K562 (cell line): ENCODE data around the gene DOCK6. TPM values are rescaled to one million over a fixed set of nuclear protein-coding genes. Genes with fewer than 3 reads are reported as not detected.

Experiments used
- ATAC-seq: fragments of 200-7000 bp; cut with Tn5 transposase; 3 replicates; pipeline ENCODE4 v1.9.1; 2020; ENCODE audit warnings: moderate library complexity
- BruUV-seq: library from RNA; stranded (reverse); fragments of 400-500 nt; replicated peaks from 2 replicates; lab custom pipeline; 2021; lab: Mats Ljungman, UMichigan
- CTCF ChIA-PET: fragments of 300-600 bp; formaldehyde crosslinking; extraction: SDS; loops from one replicate; lab custom pipeline; 2021; ENCODE audit warnings: low intra/inter-chr PET ratio; lab: Yijun Ruan, JAX
- POLR2A ChIA-PET: fragments of 300-600, 350-650 bp; sonication (Branson Sonifier 250); formaldehyde crosslinking; extraction: SDS; loops from one replicate; lab custom pipeline; 2021; ENCODE audit warnings: antibody characterized with exemption, inconsistent platforms; lab: Yijun Ruan, JAX
- DNase-seq, 4 experiments: peaks; one replicate each; pipeline versions ENCODE4 v3.0.0 to v3.0.0-alpha.2; 2011 to 2018; ENCODE audit warnings: low spot score in 3 of 4, mixed read lengths in 3 of 4; ENCODE audit errors: extremely low read depth in 1 of 4
- FAIRE-seq: peaks from 2 replicates; lab custom pipeline; 2011; peaks lifted over from hg19 to GRCh38; lab: Jason Lieb, UNC
- H2AFZ ChIP-seq: 2 replicates; pipeline ENCODE4 v1.6.0; 2011; ENCODE audit warnings: low read depth, low read length, control low read depth, inconsistent platforms
- H3K27ac ChIP-seq: fragments of 200-600 bp; 3 replicates; pipeline ENCODE4 v1.8.0; 2011; ENCODE audit warnings: low read depth, mild to moderate bottlenecking, control low read depth, inconsistent platforms, low read length, moderate library complexity, mixed read lengths; ENCODE audit errors: extremely low read depth
- H3K27me3 ChIP-seq, 2 experiments: fragments of 300-600 bp in 1 of 2; 2 replicates in 1 of 2; 3 replicates in 1 of 2; pipeline versions ENCODE4 v1.6.0 to v1.8.0; 2011; ENCODE audit warnings: inconsistent platforms in 2 of 2, low read length in 2 of 2, mild to moderate bottlenecking in 1 of 2, mixed read lengths in 1 of 2, moderate library complexity in 1 of 2; ENCODE audit not compliant: control insufficient read depth in 2 of 2, insufficient read depth in 2 of 2
- H3K36me3 ChIP-seq: fragments of 300-600 bp; 3 replicates; pipeline ENCODE4 v1.8.0; 2011; ENCODE audit warnings: mild to moderate bottlenecking, low read length, inconsistent platforms; ENCODE audit not compliant: control insufficient read depth, insufficient read depth
- H3K4me1 ChIP-seq, 2 experiments: fragments of 200-600 bp in 1 of 2; replicated peaks in 1 of 2; 2 replicates in 1 of 2; 3 replicates in 1 of 2; pipeline versions ENCODE4 v1.5.1 to v1.8.0; 2011; ENCODE audit warnings: inconsistent platforms in 2 of 2, low read length in 2 of 2, mild to moderate bottlenecking in 1 of 2, mixed read lengths in 1 of 2, moderate library complexity in 1 of 2; ENCODE audit not compliant: control insufficient read depth in 2 of 2, insufficient read depth in 2 of 2
- H3K4me2 ChIP-seq: 2 replicates; pipeline ENCODE4 v1.6.1; 2011; ENCODE audit warnings: low read length, control low read depth, inconsistent platforms, mixed read lengths; ENCODE audit not compliant: insufficient read depth
- H3K4me3 ChIP-seq: fragments of 200-600 bp; sonication (generic), shearing (Covaris generic); 2 replicates; pipeline ENCODE4 v1.5.1; 2016; ENCODE audit warnings: control low read depth, inconsistent platforms
- H3K79me2 ChIP-seq: fragments of 200-600 bp; 3 replicates; pipeline ENCODE4 v1.8.0; 2011; ENCODE audit warnings: low read length, inconsistent platforms; ENCODE audit not compliant: control insufficient read depth, insufficient read depth
- H3K9ac ChIP-seq, 2 experiments: 2 replicates each; pipeline versions ENCODE4 v1.6.0 to v1.6.1; 2011; ENCODE audit warnings: low read depth in 2 of 2, low read length in 2 of 2, control low read depth in 1 of 2, inconsistent platforms in 1 of 2, mild to moderate bottlenecking in 1 of 2, mixed read lengths in 1 of 2; ENCODE audit not compliant: insufficient read depth in 1 of 2
- H3K9me1 ChIP-seq: one replicate; pipeline ENCODE4 v1.6.0; 2011; ENCODE audit warnings: inconsistent platforms, mild to moderate bottlenecking, low read length, moderate library complexity; ENCODE audit not compliant: control insufficient read depth, insufficient read depth
- H3K9me3 ChIP-seq: replicated peaks from 2 replicates; pipeline ENCODE4 v1.5.1; 2011; ENCODE audit warnings: low read depth, low read length, inconsistent platforms; ENCODE audit not compliant: control insufficient read depth, insufficient read depth
- H4K20me1 ChIP-seq: replicated peaks from 2 replicates; pipeline ENCODE4 v1.6.1; 2011; ENCODE audit warnings: low read length, inconsistent platforms, mixed read lengths; ENCODE audit not compliant: control insufficient read depth, insufficient read depth
- COPS2 ChIP-seq: fragments of 450-650 bp; conservative IDR thresholded peaks from 2 replicates; pipeline ENCODE4 v1.6.1; 2016; ENCODE audit warnings: mild to moderate bottlenecking, moderate library complexity
- POLR2B ChIP-seq: fragments of 450-650 bp; IDR thresholded peaks from 2 replicates; pipeline ENCODE4 v1.6.1; 2018; ENCODE audit warnings: low read depth; ENCODE audit not compliant: partially characterized antibody
- RFX5 ChIP-seq: IDR thresholded peaks from 2 replicates; pipeline ENCODE4 v1.6.1; 2011; ENCODE audit warnings: low read depth, mild to moderate bottlenecking, improper control_type of control experiment, low read length
- STAG1 ChIP-seq: sonication (generic); formaldehyde crosslinking; IDR thresholded peaks from 2 replicates; pipeline ENCODE4 v1.5.0; 2020; ENCODE audit warnings: missing genetic modification reagents, borderline replicate concordance
- XRCC4 ChIP-seq: IDR thresholded peaks from one replicate; pipeline ENCODE4 v1.6.1; 2011; ENCODE audit not compliant: insufficient read depth, insufficient read length; ENCODE audit errors: extremely low read depth
- ZNF586 ChIP-seq: fragments of 450-650 bp; formaldehyde crosslinking; conservative IDR thresholded peaks from 2 replicates; pipeline ENCODE4 v1.4.0; 2020; ENCODE audit warnings: mild to moderate bottlenecking, moderate library complexity
- WGBS: fragments of 100-300 bp; shearing (Covaris generic); methylation state at CpG from one replicate; pipeline ENCODE4 v1.1.6; 2016; ENCODE audit warnings: low coverage, mixed read lengths; ENCODE audit not compliant: insufficient coverage; ENCODE audit errors: missing lambda C conversion rate; 5-methylcytosine and 5-hydroxymethylcytosine counted together
- in situ Hi-C: fragments of 300-500 bp; cut with MboI; formaldehyde crosslinking; loops from 4 replicates; pipeline ENCODE4 v1.15.0; 2018; ENCODE audit warnings: inconsistent platforms, mixed read lengths
- intact Hi-C: fragments of 100-400 bp; cut with micrococcal nuclease; formaldehyde crosslinking; loops from 2 replicates; pipeline ENCODE4 v1.14.2; 2022
- polyA plus RNA-seq, 8 experiments: library from polyadenylated mRNA; depleted of rRNA in 4 of 8; stranded (reverse) in 5 of 8; unstranded in 3 of 8; fragments of >200 nt; fragmentation: Nextera tagmentation in 2 of 8; fragmentation: Illumina TruSeq in 1 of 8; extraction: Ambion mirVana in 2 of 8; extraction: Trizol in 1 of 8; gene quantifications; 2 replicates each; pipeline versions ENCODE4 v1.2.1 to v1.2.3, GENCODE V29; 2011 to 2014; ENCODE audit warnings: inconsistent platforms in 1 of 8, missing spikeins in 1 of 8
- total RNA-seq, 7 experiments: library from RNA; depleted of rRNA in 6 of 7; stranded (reverse); fragments of >200 nt in 6 of 7; fragmentation: Illumina TruSeq in 2 of 7; extraction: Trizol in 2 of 7; gene quantifications; 2 replicates each; pipeline versions ENCODE4 v1.2.1 to v1.2.3, GENCODE V29; 2011 to 2021; ENCODE audit warnings: low replicate concordance in 1 of 7

The DOCK6 gene
- total and polyA plus RNA-seq, 9 of the 15 experiments (the other 6 are each of a cell fraction or from before 2014, with no cell fraction given) = 0.35 to 19.3 (median 3.8) TPM

- DNase-seq (no peak), FAIRE-seq (no peak), ATAC-seq (no peak)
- peaks cover 42% of the 10 kb centered on the region; the same call in 2 of the 3 replicates for H3K36me3 ChIP-seq
- H3K9me3 ChIP-seq = no peaks in the 10 kb centered on the region
- H3K4me1 ChIP-seq = peaks cover 7 to 18% of the 10 kb centered on the region in 2 experiments; a peak in 4 of 5 replicates
- BruUV-seq = TSS peak; percentile 33
- in situ Hi-C loops = no loop called here
- no peaks in the 10 kb centered on the region; the same call in 1 of the 2 replicates for H4K20me1 ChIP-seq
- CTCF ChIA-PET = no interaction called here
- H3K9me1 ChIP-seq = no peaks in the 10 kb centered on the region
- H3K79me2 ChIP-seq = peaks cover 46% of the 10 kb centered on the region
- no peak overlapping the region for H2AFZ ChIP-seq
- 93% methylated on average over 11 of the region's 11 CpGs for WGBS
- H3K9ac ChIP-seq = peak overlapping the region in 1 of 2 experiments; percentile 14; a peak in 1 of 4 replicates
- TF ChIP-seq STAG1 = 0 out of 2 replicates have a peak, but pooled peaks have one; percentile 4
- no peak for TF ChIP-seq ZNF586 (CRISPR knock-in tag)
- no peak for TF ChIP-seq COPS2
- no peak for TF ChIP-seq POLR2B
- no peak for TF ChIP-seq RFX5
- no peak for TF ChIP-seq XRCC4
- intact Hi-C loops = no loop called here
- no peak overlapping the region; the same call in 2 of the 3 replicates for H3K27ac ChIP-seq
- peak overlapping the region; percentile 3; the same call in 1 of the 2 replicates for H3K4me2 ChIP-seq
- no peak overlapping the region for H3K4me3 ChIP-seq
- no peaks in the 10 kb centered on the region for H3K27me3 ChIP-seq
- POLR2A ChIA-PET = interaction anchor here (0.9 to 8.1 kb wide), 3 partner anchors 8 to 14 kb away, joined by 3 to 52 read pairs (median 7); no protein-coding TSS in a partner anchor
Observed at GRCh38 chr19:11152318-11153062, 109.8 kb downstream of the DOCK6 start.
